Lung (tissue), 12 donors: ENCODE data around the gene NEAT1. TPM values are rescaled to one million over a fixed set of nuclear protein-coding genes. Genes with fewer than 3 reads are reported as not detected.

Experiments
- ATAC-seq: fragments of 200-7000 bp; cut with Tn5 transposase; one replicate; pipeline ENCODE4 v1.9.1; 2020; ENCODE audit warnings: moderate number of reproducible peaks; ENCODE audit not compliant: insufficient read depth, low FRiP score
- DNase-seq, 3 donors: peaks; one replicate each; pipeline ENCODE4 v3.0.0-alpha.2; 2013 to 2017
- H3K27ac ChIP-seq, 2 donors: one replicate each; pipeline ENCODE4 v1.5.1; 2013; ENCODE audit warnings: mild to moderate bottlenecking in 2 of 2, moderate library complexity in 2 of 2, control low read depth in 1 of 2, inconsistent platforms in 1 of 2, low read depth in 1 of 2, low read length in 1 of 2
- H3K27me3 ChIP-seq, 3 donors: one replicate each; pipeline ENCODE4 v1.5.1; 2013; ENCODE audit warnings: low read length in 2 of 3; ENCODE audit not compliant: control insufficient read depth in 3 of 3, insufficient read depth in 3 of 3
- H3K36me3 ChIP-seq, 4 donors: one replicate each; pipeline ENCODE4 v1.5.1; 2013; ENCODE audit warnings: low read length in 4 of 4, mild to moderate bottlenecking in 1 of 4, moderate library complexity in 1 of 4; ENCODE audit not compliant: control insufficient read depth in 4 of 4, insufficient read depth in 4 of 4
- H3K4me1 ChIP-seq, 5 donors: one replicate each; pipeline ENCODE4 v1.5.1; 2013; ENCODE audit warnings: low read length in 5 of 5, mild to moderate bottlenecking in 2 of 5, moderate library complexity in 1 of 5; ENCODE audit not compliant: control insufficient read depth in 5 of 5, insufficient read depth in 5 of 5
- H3K4me3 ChIP-seq: one replicate; pipeline ENCODE4 v1.5.1; 2013; ENCODE audit warnings: mild to moderate bottlenecking, control low read depth, moderate library complexity
- H3K9ac ChIP-seq, 2 donors: one replicate each; pipeline ENCODE4 v1.5.1; 2013; ENCODE audit warnings: low read length in 2 of 2, control low read depth in 1 of 2; ENCODE audit not compliant: insufficient read depth in 1 of 2
- H3K9me3 ChIP-seq, 4 donors: one replicate each; pipeline ENCODE4 v1.5.1; 2013; ENCODE audit warnings: low read length in 3 of 4, mild to moderate bottlenecking in 1 of 4, moderate library complexity in 1 of 4; ENCODE audit not compliant: control insufficient read depth in 4 of 4, insufficient read depth in 3 of 4
- CTCF ChIP-seq: IDR thresholded peaks from 2 replicates; pipeline ENCODE4 v1.5.1; 2012; ENCODE audit warnings: mild to moderate bottlenecking; ENCODE audit errors: control extremely low read depth, extremely low read depth
- WGBS, 2 donors: extraction: QIAGEN DNeasy Blood & Tissue Kit; methylation state at CpG; one replicate each; pipeline ENCODE4 v1.1.7; 2013; 5-methylcytosine and 5-hydroxymethylcytosine counted together
- polyA plus RNA-seq, 2 donors: library from polyadenylated mRNA; stranded (reverse); fragments of 200-250 nt; gene quantifications; one replicate each; pipeline ENCODE4 v1.2.1, GENCODE V29; 2013
- total RNA-seq, 2 donors: library from RNA; depleted of rRNA in 1 of 2; stranded (reverse); fragments of >200 nt in 1 of 2; gene quantifications; one replicate each; pipeline ENCODE4 v1.2.1, GENCODE V29; 2014 to 2021
- donor health status: control.
- donor health status: control.
- donor health status: Bipolar disorder and iron deficiency.
- donor health status: healthy.
- donor health status: DM: yes; HTN: yes; CAD: no.

NEAT1 gene
- total and polyA plus RNA-seq, 4 donors = 481 to 1,176 (median 715) TPM

- Histone ChIP-seq H3K4me3 (peak within 1 kb of the TSS; percentile 87), H3K27ac (peak within 1 kb of the TSS; percentile 93 to 97), H3K4me1 (peaks cover 0 to 47% (median 31%) of the 10 kb centered on the region in 5 donors), H3K9me3 (no peaks in the 10 kb centered on the region), H3K9ac (peak within 1 kb of the TSS; percentile 43 to 86), H3K36me3 (peaks cover 0 to 8% (median 0%) of the 10 kb centered on the region in 4 donors), H3K27me3 (no peaks in the 10 kb centered on the region)
- peak; percentile 84 to 92 (median 90) for DNase-seq
- WGBS, 2 donors = 1 to 3% methylated on average over 49 to 76 of the region's 76 CpGs
- TF ChIP-seq CTCF = no peak
- peak; percentile 85 for ATAC-seq
Observed at GRCh38 chr11:65386307-65387140, 36.1 kb upstream of the NEAT1 start, which contains the start of gene FRMD8. Gene FRMD8, plus strand, starts transcription at chr11:65386637. Its CDS starts 400 bp downstream, at chr11:65387037.

- H3K4me3 ChIP-seq = no peak overlapping the region
- ATAC-seq (no peak), DNase-seq (no peak)
- no peak overlapping the region for H3K27ac ChIP-seq
- H3K9me3 ChIP-seq = no peaks in the 10 kb centered on the region
- TF ChIP-seq CTCF = no peak
- peaks cover 0 to 28% (median 0%) of the 10 kb centered on the region in 4 donors for H3K36me3 ChIP-seq
- peaks cover 0 to 31% (median 26%) of the 10 kb centered on the region in 5 donors for H3K4me1 ChIP-seq
- 93 to 97% methylated on average over 4 of the region's 4 CpGs for WGBS, 2 donors
- no peak overlapping the region for H3K9ac ChIP-seq
- H3K27me3 ChIP-seq = no peaks in the 10 kb centered on the region
Observed at GRCh38 chr11:65388731-65389130, 33.9 kb upstream of the NEAT1 start.

GRCh38 chr11:65389294-65389980 is 33.2 kb upstream of the NEAT1 start:
- H3K27ac ChIP-seq = peak overlapping the region in 1 of 2 donors; percentile 77
- H3K9ac ChIP-seq = no peak overlapping the region
- DNase-seq (no peak), ATAC-seq (no peak)
- WGBS, 2 donors = 87 to 88% methylated on average over 20 of the region's 20 CpGs
- H3K9me3 ChIP-seq = no peaks in the 10 kb centered on the region
- no peak overlapping the region for H3K4me3 ChIP-seq
- H3K36me3 ChIP-seq = peaks cover 0 to 34% (median under 1%) of the 10 kb centered on the region in 4 donors
- H3K4me1 ChIP-seq = peaks cover 0 to 29% (median 26%) of the 10 kb centered on the region in 5 donors
- H3K27me3 ChIP-seq = no peaks in the 10 kb centered on the region
- no peak for TF ChIP-seq CTCF
